Thyroid gland (tissue), 4 donors: Measurements from ENCODE around the gene AGBL4.

Experiments
- CTCF ChIP-seq, 6 experiments: fragments of 200-600 bp in 3 of 6; fragments of 450-650 bp in 3 of 6; sonication (generic) in 3 of 6; IDR thresholded peaks; one replicate each; pipeline ENCODE4 v1.5.1; 2016 to 2019; ENCODE audit warnings: antibody characterized with exemption in 6 of 6, mild to moderate bottlenecking in 2 of 6, inconsistent platforms in 1 of 6, moderate library complexity in 1 of 6
- POLR2A ChIP-seq, 2 donors: fragments of 450-650 bp; IDR thresholded peaks; one replicate each; pipeline ENCODE4 v1.6.1; 2017; ENCODE audit warnings: antibody characterized with exemption in 2 of 2, mild to moderate bottlenecking in 2 of 2, moderate library complexity in 1 of 2

GRCh38 chr1:49318218-49318617 lies 705.5 kb downstream of the AGBL4 start:
- TF ChIP-seq CTCF (IDR thresholded peaks at IDR 0.05) (no peak), POLR2A (IDR thresholded peaks at IDR 0.05) (no peak)
